ENCODE data around the gene PXYLP1.

DNA sequence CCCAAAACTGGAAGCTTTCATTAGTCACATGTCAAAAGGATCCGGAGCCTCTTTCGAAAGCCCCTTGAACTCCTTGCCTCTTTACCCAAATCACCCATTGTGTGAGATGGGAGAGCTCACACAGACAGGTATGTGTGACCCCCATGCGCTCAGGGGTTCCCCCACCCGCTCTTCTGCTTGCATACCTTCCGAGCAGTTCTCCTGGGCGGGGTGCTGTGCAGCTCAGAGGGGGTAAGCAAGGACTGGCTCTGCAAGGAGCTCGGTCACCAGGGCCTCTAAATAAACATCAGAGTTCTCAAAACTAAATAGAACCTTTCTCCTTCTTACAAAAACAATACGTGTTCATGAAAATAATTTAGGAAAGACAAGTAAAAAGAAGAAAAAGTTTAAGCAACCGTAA is 55.7 kb downstream of the PXYLP1 start:
- TF ChIP-seq, protein P1, sequence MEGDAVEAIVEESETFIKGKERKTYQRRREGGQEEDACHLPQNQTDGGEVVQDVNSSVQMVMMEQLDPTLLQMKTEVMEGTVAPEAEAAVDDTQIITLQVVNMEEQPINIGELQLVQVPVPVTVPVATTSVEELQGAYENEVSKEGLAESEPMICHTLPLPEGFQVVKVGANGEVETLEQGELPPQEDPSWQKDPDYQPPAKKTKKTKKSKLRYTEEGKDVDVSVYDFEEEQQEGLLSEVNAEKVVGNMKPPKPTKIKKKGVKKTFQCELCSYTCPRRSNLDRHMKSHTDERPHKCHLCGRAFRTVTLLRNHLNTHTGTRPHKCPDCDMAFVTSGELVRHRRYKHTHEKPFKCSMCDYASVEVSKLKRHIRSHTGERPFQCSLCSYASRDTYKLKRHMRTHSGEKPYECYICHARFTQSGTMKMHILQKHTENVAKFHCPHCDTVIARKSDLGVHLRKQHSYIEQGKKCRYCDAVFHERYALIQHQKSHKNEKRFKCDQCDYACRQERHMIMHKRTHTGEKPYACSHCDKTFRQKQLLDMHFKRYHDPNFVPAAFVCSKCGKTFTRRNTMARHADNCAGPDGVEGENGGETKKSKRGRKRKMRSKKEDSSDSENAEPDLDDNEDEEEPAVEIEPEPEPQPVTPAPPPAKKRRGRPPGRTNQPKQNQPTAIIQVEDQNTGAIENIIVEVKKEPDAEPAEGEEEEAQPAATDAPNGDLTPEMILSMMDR (IDR thresholded peaks at IDR 0.05; ENCODE audit: low read depth, low read length, poor library complexity, severe bottlenecking), result no peak
- no peak for TF ChIP-seq EZH2phosphoT487 (IDR thresholded peaks at IDR 0.05; ENCODE audit: borderline replicate concordance, low read length)
